GM12878 (cell line): ENCODE measurements around the gene SNED1. TPM values are rescaled to one million over a fixed set of nuclear protein-coding genes. Genes with fewer than 3 reads are reported as not detected.

Experiments used
- ATAC-seq: fragments of 200-7000 bp; cut with Tn5 transposase; 3 replicates; pipeline ENCODE4 v1.9.1; 2020; ENCODE audit warnings: mild to moderate bottlenecking, moderate library complexity
- BruUV-seq: library from RNA; stranded (reverse); fragments of 400-500 nt; replicated peaks from 2 replicates; lab custom pipeline; 2021; lab: Mats Ljungman, UMichigan
- CTCF ChIA-PET: fragments of 300-600 bp; sonication (Branson Sonifier 250); formaldehyde crosslinking; extraction: SDS; loops from one replicate; lab custom pipeline; 2021; ENCODE audit warnings: inconsistent platforms; lab: Yijun Ruan, JAX
- POLR2A ChIA-PET: fragments of 350-600 bp; formaldehyde crosslinking; extraction: SDS; loops from one replicate; lab custom pipeline; 2021; ENCODE audit warnings: inconsistent platforms; lab: Charles Lee
- RAD21 ChIA-PET: fragments of 300-600 bp; sonication (Branson Sonifier 250); formaldehyde crosslinking; loops from one replicate; lab custom pipeline; 2023; ENCODE audit warnings: antibody characterized with exemption; ENCODE audit not compliant: unreplicated experiment; lab: Charles Lee
- SMC1A ChIA-PET: fragments of 300-600 bp; sonication (Branson Sonifier 250); formaldehyde crosslinking; loops from one replicate; lab custom pipeline; 2023; ENCODE audit not compliant: unreplicated experiment, uncharacterized antibody; lab: Charles Lee
- DNase-seq: peaks from one replicate; pipeline ENCODE4 v3.0.0-alpha.2; 2011; ENCODE audit warnings: low read depth, low spot score
- FAIRE-seq: peaks from 3 replicates; lab custom pipeline; 2011; peaks lifted over from hg19 to GRCh38; lab: Jason Lieb, UNC
- H2AFZ ChIP-seq: 2 replicates; pipeline ENCODE4 v1.6.0; 2011; ENCODE audit warnings: low read depth, low read length, control low read depth; ENCODE audit not compliant: control insufficient read depth
- H3K27ac ChIP-seq: 2 replicates; pipeline ENCODE4 v1.5.1; 2011; ENCODE audit warnings: control low read depth; ENCODE audit not compliant: control insufficient read depth, insufficient read depth
- H3K27me3 ChIP-seq, 2 experiments: replicated peaks in 1 of 2; 2 replicates each; pipeline versions ENCODE4 v1.6.0 to v1.6.1; 2011; ENCODE audit warnings: low read length in 1 of 2; ENCODE audit not compliant: control insufficient read depth in 2 of 2, insufficient read depth in 2 of 2
- H3K36me3 ChIP-seq, 2 experiments: 2 replicates each; pipeline ENCODE4 v1.5.1; 2011; ENCODE audit warnings: low read length in 1 of 2; ENCODE audit not compliant: control insufficient read depth in 2 of 2, insufficient read depth in 2 of 2
- H3K4me1 ChIP-seq: 2 replicates; pipeline ENCODE4 v1.6.1; 2011; ENCODE audit warnings: mild to moderate bottlenecking, low read length, moderate library complexity, mixed read lengths; ENCODE audit not compliant: control insufficient read depth, insufficient read depth
- H3K4me2 ChIP-seq: 2 replicates; pipeline ENCODE4 v1.6.0; 2011; ENCODE audit warnings: control low read depth; ENCODE audit not compliant: control insufficient read depth, insufficient read depth
- H3K4me3 ChIP-seq: fragments of 200-600 bp; sonication (generic); 2 replicates; pipeline ENCODE4 v1.5.1; 2016
- H3K79me2 ChIP-seq: 2 replicates; pipeline ENCODE4 v1.6.0; 2011; ENCODE audit warnings: low read length; ENCODE audit not compliant: control insufficient read depth, insufficient read depth
- H3K9ac ChIP-seq: 2 replicates; pipeline ENCODE4 v1.8.0; 2011; ENCODE audit warnings: low read length, control low read depth, mixed read lengths; ENCODE audit not compliant: control insufficient read depth, insufficient read depth
- H3K9me3 ChIP-seq: replicated peaks from 3 replicates; pipeline ENCODE4 v1.5.1; 2011; ENCODE audit warnings: mild to moderate bottlenecking, low read length; ENCODE audit not compliant: control insufficient read depth, insufficient read depth
- H4K20me1 ChIP-seq: 2 replicates; pipeline ENCODE4 v1.6.0; 2011; ENCODE audit not compliant: control insufficient read depth, insufficient read depth
- CBFB ChIP-seq: IDR thresholded peaks from 2 replicates; pipeline ENCODE4 v1.6.1; 2016; ENCODE audit warnings: antibody characterized with exemption, low read depth
- CHD4 ChIP-seq: fragments of 200-600 bp; sonication (generic); IDR thresholded peaks from 2 replicates; pipeline ENCODE4 v1.6.1; 2016; ENCODE audit warnings: mild to moderate bottlenecking
- ELK1 ChIP-seq: IDR thresholded peaks from 2 replicates; pipeline ENCODE4 v1.6.1; 2012; ENCODE audit warnings: low read depth, low read length, improper control_type of control experiment
- HSF1 ChIP-seq: fragments of 150-350 bp; IDR thresholded peaks from 2 replicates; pipeline ENCODE4 v1.6.1; 2014; ENCODE audit warnings: mild to moderate bottlenecking, low read depth, low read length
- MEF2A ChIP-seq: IDR thresholded peaks from 2 replicates; pipeline ENCODE4 v1.6.1; 2011; ENCODE audit warnings: low read depth, mild to moderate bottlenecking, low read length, moderate library complexity; ENCODE audit not compliant: insufficient read depth
- MEF2B ChIP-seq: fragments of 450-650 bp; IDR thresholded peaks from 2 replicates; pipeline ENCODE4 v1.6.1; 2018; ENCODE audit warnings: mild to moderate bottlenecking, moderate library complexity; ENCODE audit not compliant: partially characterized antibody, poor library complexity, severe bottlenecking
- NKRF ChIP-seq: fragments of 450-650 bp; conservative IDR thresholded peaks from 2 replicates; pipeline ENCODE4 v1.6.1; 2017; ENCODE audit warnings: mild to moderate bottlenecking, moderate library complexity
- WGBS: methylation state at CpG from one replicate; pipeline ENCODE4 v1.1.6; 2016; ENCODE audit warnings: low lambda C conversion rate; ENCODE audit not compliant: insufficient replicate concordance, insufficient coverage; ENCODE audit errors: missing lambda C conversion rate; 5-methylcytosine and 5-hydroxymethylcytosine counted together
- in situ Hi-C: fragments of 300-500 bp; cut with MboI; formaldehyde crosslinking; loops from 9 replicates; pipeline ENCODE4 v1.14.3; 2018; ENCODE audit warnings: mixed read lengths
- intact Hi-C: fragments of 100-400 bp; cut with micrococcal nuclease; formaldehyde crosslinking; loops from one replicate; pipeline ENCODE4 v1.14.2; 2022; ENCODE audit not compliant: unreplicated experiment
- polyA plus RNA-seq, 11 experiments: library from polyadenylated mRNA; depleted of rRNA in 4 of 11; unstranded in 6 of 11; stranded (reverse) in 5 of 11; fragments of >200 nt; fragmentation: Nextera tagmentation in 4 of 11; fragmentation: Illumina TruSeq in 1 of 11; extraction: Ambion mirVana in 4 of 11; extraction: Trizol in 1 of 11; gene quantifications; 1 replicate in 1 of 11; 2 replicates in 10 of 11; pipeline versions ENCODE4 v1.2.1 to v1.2.3, GENCODE V29; 2011 to 2016; ENCODE audit warnings: inconsistent platforms in 2 of 11, missing spikeins in 2 of 11, low read depth in 1 of 11
- total RNA-seq, 4 experiments: library from RNA; depleted of rRNA in 3 of 4; stranded (reverse); fragments of >200 nt in 3 of 4; fragmentation: Illumina TruSeq in 1 of 4; extraction: Trizol in 1 of 4; gene quantifications; 2 replicates each; pipeline versions ENCODE4 v1.2.1 to v1.2.3, GENCODE V29; 2013 to 2021
- TF ChIP-seq, protein P1 (sequence below): fragments of 450-650 bp; formaldehyde crosslinking; IDR thresholded peaks from 2 replicates; pipeline ENCODE4 v1.4.0; 2022; ENCODE audit warnings: mild to moderate bottlenecking, moderate library complexity
- TF ChIP-seq, protein P2 (sequence below): fragments of 450-650 bp; IDR thresholded peaks from 2 replicates; pipeline ENCODE4 v1.6.1; 2018; ENCODE audit warnings: mild to moderate bottlenecking, low read depth, moderate library complexity; ENCODE audit not compliant: partially characterized antibody

The SNED1 gene
- total and polyA plus RNA-seq, 10 of the 15 experiments (the other 5 are each of a cell fraction or from before 2014, with no cell fraction given) = 0.05 to 8.4 (median 3.0) TPM

DNA sequence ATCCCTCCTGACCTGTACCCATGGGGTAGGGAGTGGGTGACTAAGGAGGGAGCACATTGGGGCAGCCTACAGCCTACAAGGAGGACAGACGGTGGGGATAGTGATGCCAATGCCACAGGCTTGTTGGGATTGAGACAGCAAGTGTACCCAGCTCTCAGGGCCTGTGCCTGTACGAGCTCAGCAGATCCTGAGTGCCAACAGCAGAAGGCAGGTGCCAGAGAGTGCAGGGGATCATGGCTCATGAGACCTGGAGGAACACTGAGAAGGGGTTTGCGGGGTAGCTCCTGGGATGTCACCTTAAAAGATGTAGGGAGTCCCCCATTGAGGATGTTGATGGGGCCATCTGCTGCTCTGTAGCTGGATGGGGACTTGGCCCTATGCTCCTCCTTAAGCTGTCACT is 10.3 kb upstream of the SNED1 start (continued):
- TF ChIP-seq, protein P1, sequence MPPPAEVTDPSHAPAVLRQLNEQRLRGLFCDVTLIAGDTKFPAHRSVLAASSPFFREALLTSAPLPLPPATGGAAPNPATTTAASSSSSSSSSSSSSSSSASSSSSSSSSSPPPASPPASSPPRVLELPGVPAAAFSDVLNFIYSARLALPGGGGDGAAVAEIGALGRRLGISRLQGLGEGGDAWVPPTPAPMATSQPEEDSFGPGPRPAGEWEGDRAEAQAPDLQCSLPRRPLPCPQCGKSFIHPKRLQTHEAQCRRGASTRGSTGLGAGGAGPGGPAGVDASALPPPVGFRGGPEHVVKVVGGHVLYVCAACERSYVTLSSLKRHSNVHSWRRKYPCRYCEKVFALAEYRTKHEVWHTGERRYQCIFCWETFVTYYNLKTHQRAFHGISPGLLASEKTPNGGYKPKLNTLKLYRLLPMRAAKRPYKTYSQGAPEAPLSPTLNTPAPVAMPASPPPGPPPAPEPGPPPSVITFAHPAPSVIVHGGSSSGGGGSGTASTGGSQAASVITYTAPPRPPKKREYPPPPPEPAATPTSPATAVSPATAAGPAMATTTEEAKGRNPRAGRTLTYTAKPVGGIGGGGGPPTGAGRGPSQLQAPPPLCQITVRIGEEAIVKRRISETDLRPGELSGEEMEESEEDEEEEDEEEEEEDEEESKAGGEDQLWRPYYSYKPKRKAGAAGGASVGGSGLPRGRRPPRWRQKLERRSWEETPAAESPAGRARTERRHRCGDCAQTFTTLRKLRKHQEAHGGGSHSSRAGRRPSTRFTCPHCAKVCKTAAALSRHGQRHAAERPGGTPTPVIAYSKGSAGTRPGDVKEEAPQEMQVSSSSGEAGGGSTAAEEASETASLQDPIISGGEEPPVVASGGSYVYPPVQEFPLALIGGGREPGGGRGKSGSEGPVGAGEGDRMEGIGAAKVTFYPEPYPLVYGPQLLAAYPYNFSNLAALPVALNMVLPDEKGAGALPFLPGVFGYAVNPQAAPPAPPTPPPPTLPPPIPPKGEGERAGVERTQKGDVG = no peak
- no peak for TF ChIP-seq HSF1

- Histone ChIP-seq H3K27ac (no peak overlapping the region), H3K9me3 (no peaks in the 10 kb centered on the region), H2AFZ (no peak overlapping the region), H3K36me3 (no peaks in the 10 kb centered on the region), H4K20me1 (no peaks in the 10 kb centered on the region), H3K4me3 (no peak overlapping the region), H3K4me2 (no peak overlapping the region), H3K79me2 (no peaks in the 10 kb centered on the region), H3K27me3 (no peaks in the 10 kb centered on the region), H3K9ac (no peak overlapping the region), H3K4me1 (peaks cover 13% of the 10 kb centered on the region)
- ATAC-seq (no peak), FAIRE-seq (no peak), DNase-seq (no peak)
- ChIA-PET CTCF (interaction anchor here (0.6 to 0.9 kb wide), 2 partner anchors 17 to 137 kb away, joined by 3 read pairs; no protein-coding TSS in a partner anchor), RAD21 (no interaction called here), SMC1A (no interaction called here), POLR2A (no interaction called here)
- TF ChIP-seq CBFB = no peak
- TF ChIP-seq, protein P2, sequence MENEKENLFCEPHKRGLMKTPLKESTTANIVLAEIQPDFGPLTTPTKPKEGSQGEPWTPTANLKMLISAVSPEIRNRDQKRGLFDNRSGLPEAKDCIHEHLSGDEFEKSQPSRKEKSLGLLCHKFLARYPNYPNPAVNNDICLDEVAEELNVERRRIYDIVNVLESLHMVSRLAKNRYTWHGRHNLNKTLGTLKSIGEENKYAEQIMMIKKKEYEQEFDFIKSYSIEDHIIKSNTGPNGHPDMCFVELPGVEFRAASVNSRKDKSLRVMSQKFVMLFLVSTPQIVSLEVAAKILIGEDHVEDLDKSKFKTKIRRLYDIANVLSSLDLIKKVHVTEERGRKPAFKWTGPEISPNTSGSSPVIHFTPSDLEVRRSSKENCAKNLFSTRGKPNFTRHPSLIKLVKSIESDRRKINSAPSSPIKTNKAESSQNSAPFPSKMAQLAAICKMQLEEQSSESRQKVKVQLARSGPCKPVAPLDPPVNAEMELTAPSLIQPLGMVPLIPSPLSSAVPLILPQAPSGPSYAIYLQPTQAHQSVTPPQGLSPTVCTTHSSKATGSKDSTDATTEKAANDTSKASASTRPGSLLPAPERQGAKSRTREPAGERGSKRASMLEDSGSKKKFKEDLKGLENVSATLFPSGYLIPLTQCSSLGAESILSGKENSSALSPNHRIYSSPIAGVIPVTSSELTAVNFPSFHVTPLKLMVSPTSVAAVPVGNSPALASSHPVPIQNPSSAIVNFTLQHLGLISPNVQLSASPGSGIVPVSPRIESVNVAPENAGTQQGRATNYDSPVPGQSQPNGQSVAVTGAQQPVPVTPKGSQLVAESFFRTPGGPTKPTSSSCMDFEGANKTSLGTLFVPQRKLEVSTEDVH = no peak
- TF ChIP-seq CHD4 = no peak
- TF ChIP-seq MEF2A = no peak
- no peak for TF ChIP-seq MEF2B
- no peak for TF ChIP-seq NKRF
- no peak for TF ChIP-seq ELK1
- in situ Hi-C loops = no loop called here
- 27% methylated on average over 6 of the region's 6 CpGs for WGBS
- no TSS peak for BruUV-seq
- intact Hi-C loops = loop anchor here (2.0 kb wide), 1 partner anchor 74 kb away; no protein-coding TSS in a partner anchor
Observed at GRCh38 chr2:240988571-240989271, 9.7 kb upstream of the SNED1 start.
